Endothelial cell of umbilical vein (primary cell): ENCODE data around the gene AKNA. TPM values are rescaled to one million over a fixed set of nuclear protein-coding genes. Genes with fewer than 3 reads are reported as not detected.

Source experiments
- BruUV-seq: library from RNA; stranded (reverse); fragments of 400-500 nt; replicated peaks from 2 replicates; lab custom pipeline; 2021; lab: Mats Ljungman, UMichigan
- CTCF ChIA-PET: fragments of 300-600, 350-600 bp; sonication (Branson Sonifier 250); formaldehyde crosslinking; loops from one replicate; lab custom pipeline; 2021; ENCODE audit warnings: antibody characterized with exemption, inconsistent platforms; lab: Charles Lee
- POLR2A ChIA-PET: fragments of 300-600, 350-600 bp; sonication (Branson Sonifier 250); formaldehyde crosslinking; loops from one replicate; lab custom pipeline; 2021; ENCODE audit warnings: antibody characterized with exemption, inconsistent platforms; lab: Charles Lee
- DNase-seq: peaks from one replicate; pipeline ENCODE4 v3.0.0-alpha.2; 2011; ENCODE audit warnings: low read depth, low spot score
- FAIRE-seq: peaks from 2 replicates; lab custom pipeline; 2011; peaks lifted over from hg19 to GRCh38; lab: Jason Lieb, UNC
- H2AFZ ChIP-seq: 2 replicates; pipeline ENCODE4 v1.6.0; 2012; ENCODE audit warnings: low read depth, low read length, control low read depth, inconsistent platforms
- H3K27ac ChIP-seq: 2 replicates; pipeline ENCODE4 v1.5.1; 2011; ENCODE audit warnings: low read depth, mild to moderate bottlenecking, control low read depth, low read length, moderate library complexity; ENCODE audit not compliant: insufficient read depth
- H3K27me3 ChIP-seq, 2 experiments: 2 replicates each; pipeline versions ENCODE4 v1.6.0 to v1.6.1; 2011; ENCODE audit warnings: low read length in 2 of 2, mixed read lengths in 1 of 2; ENCODE audit not compliant: control insufficient read depth in 2 of 2, insufficient read depth in 2 of 2
- H3K36me3 ChIP-seq, 2 experiments: 2 replicates in 1 of 2; 3 replicates in 1 of 2; pipeline ENCODE4 v1.5.1; 2011; ENCODE audit warnings: low read length in 2 of 2, mild to moderate bottlenecking in 1 of 2, moderate library complexity in 1 of 2; ENCODE audit not compliant: control insufficient read depth in 2 of 2, insufficient read depth in 2 of 2; ENCODE audit errors: extremely low read depth in 1 of 2
- H3K4me1 ChIP-seq: 3 replicates; pipeline ENCODE4 v1.5.1; 2011; ENCODE audit warnings: mild to moderate bottlenecking, low read length; ENCODE audit not compliant: control insufficient read depth, insufficient read depth; ENCODE audit errors: extremely low read depth
- H3K4me2 ChIP-seq: 2 replicates; pipeline ENCODE4 v1.6.1; 2011; ENCODE audit warnings: low read length, control low read depth, mixed read lengths; ENCODE audit not compliant: insufficient read depth
- H3K4me3 ChIP-seq, 3 experiments: fragments of 200-600 bp in 1 of 3; sonication (generic), shearing (Covaris generic) in 1 of 3; replicated peaks in 1 of 3; 2 replicates each; pipeline ENCODE4 v1.5.1; 2011 to 2016; ENCODE audit warnings: control low read depth in 3 of 3, low read length in 3 of 3, mild to moderate bottlenecking in 2 of 3, inconsistent platforms in 1 of 3, low read depth in 1 of 3, moderate library complexity in 1 of 3; ENCODE audit not compliant: insufficient read depth in 1 of 3
- H3K79me2 ChIP-seq: 2 replicates; pipeline ENCODE4 v1.6.0; 2012; ENCODE audit warnings: low read length, inconsistent platforms; ENCODE audit not compliant: control insufficient read depth, insufficient read depth
- H3K9ac ChIP-seq: replicated peaks from 2 replicates; pipeline ENCODE3; 2011; ENCODE audit warnings: low read length, control low read depth; ENCODE audit not compliant: insufficient read depth; ENCODE audit errors: extremely low read depth
- H3K9me1 ChIP-seq: replicated peaks from 3 replicates; pipeline ENCODE4 v1.6.0; 2011; ENCODE audit warnings: mild to moderate bottlenecking, low read length; ENCODE audit not compliant: control insufficient read depth, insufficient read depth; ENCODE audit errors: extremely low read depth
- H3K9me3 ChIP-seq: replicated peaks from 2 replicates; pipeline ENCODE4 v1.5.1; 2012; ENCODE audit warnings: low read length, inconsistent platforms; ENCODE audit not compliant: control insufficient read depth, insufficient read depth
- H4K20me1 ChIP-seq: replicated peaks from 2 replicates; pipeline ENCODE3; 2011; ENCODE audit warnings: mild to moderate bottlenecking, low read length; ENCODE audit not compliant: control insufficient read depth, insufficient read depth; ENCODE audit errors: extremely low read depth
- CTCF ChIP-seq, 2 donors: IDR thresholded peaks; 1 replicate in 1 of 2; 2 replicates in 1 of 2; pipeline ENCODE4 v1.5.1; 2011; ENCODE audit warnings: low read length in 2 of 2, mild to moderate bottlenecking in 2 of 2, moderate library complexity in 2 of 2, control low read depth in 1 of 2, inconsistent platforms in 1 of 2, low read depth in 1 of 2; ENCODE audit not compliant: insufficient read depth in 1 of 2; ENCODE audit errors: extremely low read depth in 1 of 2
- EZH2 ChIP-seq: IDR thresholded peaks from 2 replicates; pipeline ENCODE4 v1.6.1; 2012; ENCODE audit warnings: borderline replicate concordance, low read depth, mild to moderate bottlenecking, moderate library complexity, low read length, inconsistent platforms; ENCODE audit not compliant: severe bottlenecking
- FOS ChIP-seq: IDR thresholded peaks from 2 replicates; pipeline ENCODE4 v1.6.1; 2011; ENCODE audit warnings: mild to moderate bottlenecking, low read length, moderate library complexity, borderline replicate concordance; ENCODE audit not compliant: insufficient read depth
- GATA2 ChIP-seq: IDR thresholded peaks from 2 replicates; pipeline ENCODE4 v1.7.0; 2011; ENCODE audit warnings: low read depth, mild to moderate bottlenecking, moderate library complexity, mixed read lengths, low read length; ENCODE audit not compliant: insufficient read length, insufficient read depth
- JUN ChIP-seq: IDR thresholded peaks from 2 replicates; pipeline ENCODE4 v1.6.1; 2011; ENCODE audit warnings: borderline replicate concordance, low read depth; ENCODE audit not compliant: insufficient read length, insufficient read depth
- MAX ChIP-seq: IDR thresholded peaks from 2 replicates; pipeline ENCODE4 v1.6.1; 2011; ENCODE audit not compliant: insufficient read depth, insufficient read length
- MYC ChIP-seq: IDR thresholded peaks from one replicate; pipeline ENCODE4 v1.6.1; 2011; ENCODE audit warnings: mild to moderate bottlenecking, low read depth, low read length
- POLR2AphosphoS5 ChIP-seq: IDR thresholded peaks from 2 replicates; pipeline ENCODE4 v1.6.1; 2012; ENCODE audit warnings: low read depth, mild to moderate bottlenecking, control low read depth, low read length, moderate library complexity; ENCODE audit not compliant: insufficient read depth
- dilution Hi-C: fragments of 300-500 bp; cut with MboI; formaldehyde crosslinking; loops from one replicate; pipeline ENCODE4 v1.15.0; 2019; ENCODE audit warnings: low sequenced_read_pairs; ENCODE audit not compliant: extremely low pct_ligation_motif_present
- intact Hi-C: fragments of 100-400 bp; cut with micrococcal nuclease; formaldehyde crosslinking; loops from one replicate; pipeline ENCODE4 v1.10.0; 2022
- polyA plus RNA-seq, 4 experiments: library from polyadenylated mRNA; depleted of rRNA in 3 of 4; stranded (reverse) in 3 of 4; unstranded in 1 of 4; fragments of >200 nt; gene quantifications; 2 replicates each; pipeline versions ENCODE4 v1.2.1 to v1.2.3, GENCODE V29; 2011 to 2012; ENCODE audit warnings: missing spikeins in 1 of 4
- total RNA-seq: library from RNA; stranded (reverse); gene quantifications from 2 replicates; pipeline ENCODE4 v1.2.3, GENCODE V29; 2021

The AKNA gene
- total and polyA plus RNA-seq, 2 donors (not counting 3 experiments of a cell fraction or from before 2014, with no cell fraction given) = 11.3 to 22.4 TPM

GRCh38 chr9:114302727-114303126, 85.1 kb downstream of the AKNA start:
- Histone ChIP-seq H3K4me3 (no peak overlapping the region), H3K27me3 (no peaks in the 10 kb centered on the region), H3K9me3 (no peaks in the 10 kb centered on the region), H3K9ac (no peak overlapping the region), H3K36me3 (peaks cover 2 to 9% of the 10 kb centered on the region in 2 experiments), H3K9me1 (no peaks in the 10 kb centered on the region), H3K4me1 (no peaks in the 10 kb centered on the region), H2AFZ (no peak overlapping the region), H4K20me1 (no peaks in the 10 kb centered on the region), H3K4me2 (no peak overlapping the region), H3K27ac (no peak overlapping the region), H3K79me2 (no peaks in the 10 kb centered on the region)
- no peak for TF ChIP-seq FOS
- TF ChIP-seq JUN = no peak
- TF ChIP-seq POLR2AphosphoS5 = no peak
- TF ChIP-seq MYC = no peak
- TF ChIP-seq EZH2 = no peak
- TF ChIP-seq GATA2 = no peak
- intact Hi-C loops (no loop called here), dilution Hi-C loops (no loop called here)
- FAIRE-seq (no peak), DNase-seq (no peak)
- BruUV-seq = no TSS peak
- ChIA-PET CTCF (no interaction called here), POLR2A (no interaction called here)

GRCh38 chr9:114301798-114302565, 85.8 kb downstream of the AKNA start:
- H3K79me2 ChIP-seq = no peaks in the 10 kb centered on the region
- no peak overlapping the region for H3K9ac ChIP-seq
- H2AFZ ChIP-seq = no peak overlapping the region
- no peaks in the 10 kb centered on the region for H4K20me1 ChIP-seq
- BruUV-seq = no TSS peak
- CTCF ChIA-PET = no interaction called here
- intact Hi-C loops = no loop called here
- no peaks in the 10 kb centered on the region for H3K9me1 ChIP-seq
- FAIRE-seq (no peak), DNase-seq (no peak)
- H3K4me2 ChIP-seq = no peak overlapping the region
- TF ChIP-seq CTCF (IDR thresholded peaks at IDR 0.05; ENCODE audit: extremely low read depth in 1 of 2, insufficient read depth in 1 of 2, low read depth in 1 of 2, low read length in 2 of 2) = no peak
- TF ChIP-seq JUN = no peak
- no peak for TF ChIP-seq MAX
- TF ChIP-seq POLR2AphosphoS5 = no peak
- no peak overlapping the region for H3K4me3 ChIP-seq
- no peaks in the 10 kb centered on the region for H3K9me3 ChIP-seq
- H3K27me3 ChIP-seq = no peaks in the 10 kb centered on the region
- H3K4me1 ChIP-seq = no peaks in the 10 kb centered on the region
- H3K36me3 ChIP-seq = peaks cover 5 to 8% of the 10 kb centered on the region in 2 experiments
- POLR2A ChIA-PET = no interaction called here
- no peak overlapping the region for H3K27ac ChIP-seq
- dilution Hi-C loops = no loop called here
